ENCODE measurements around the gene SOCS3.

The SOCS3 gene

DNA sequence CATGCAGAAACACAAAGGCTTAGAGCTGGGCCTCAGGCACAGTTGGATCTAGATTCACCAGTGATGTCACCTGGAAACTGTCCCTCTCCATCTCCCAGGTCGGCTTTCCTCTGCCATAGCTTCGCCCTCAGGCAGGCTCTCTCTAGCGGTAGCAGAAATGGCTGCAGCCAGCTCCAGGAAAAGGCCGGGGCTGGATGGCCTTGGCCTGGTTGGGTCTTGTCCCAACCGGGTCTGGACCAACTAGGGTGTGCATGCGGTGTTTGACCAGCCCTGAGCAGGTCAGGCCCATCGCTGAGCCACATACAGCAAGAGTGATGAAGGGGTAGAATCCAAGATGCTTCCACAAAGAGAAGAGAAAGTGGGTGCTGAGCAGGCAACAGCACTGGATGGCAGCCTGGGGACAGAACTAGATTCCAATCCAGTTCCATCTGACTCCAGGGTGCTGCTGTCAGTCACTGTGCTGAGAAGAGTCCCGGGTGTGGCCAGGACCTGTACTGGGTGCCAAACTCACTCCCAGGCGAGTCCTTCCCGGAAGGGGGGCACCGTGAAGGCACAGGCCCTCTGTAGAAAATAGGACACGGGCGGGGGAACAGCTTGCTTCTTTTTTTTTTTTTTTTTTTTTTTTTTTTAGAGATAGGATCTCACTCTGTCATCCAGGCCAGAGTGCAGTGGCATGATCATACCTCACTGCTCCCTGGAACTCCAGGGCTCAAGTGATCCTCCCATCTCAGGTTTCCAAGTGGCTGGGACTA, 51.8 kb downstream of the SOCS3 start:
- no peak for TF ChIP-seq EZH2phosphoT487 (IDR thresholded peaks at IDR 0.05; ENCODE audit: borderline replicate concordance, low read length)
- no peak for TF ChIP-seq CTCF (IDR thresholded peaks at IDR 0.05; ENCODE audit: low read depth, low read length, poor library complexity, severe bottlenecking)
- Histone ChIP-seq H3K79me2 (ENCODE audit: control insufficient read depth, low read length) (no peaks in the 10 kb centered on the region), H3F3A (ENCODE audit: control insufficient read depth, insufficient read depth) (no peaks in the 10 kb centered on the region), H3K9me3 (ENCODE audit: control insufficient read depth, insufficient read depth, low read length) (no peaks in the 10 kb centered on the region), H3K27ac (ENCODE audit: low read depth, low read length) (no peak overlapping the region), H4K20me1 (ENCODE audit: control insufficient read depth, insufficient read depth, low read depth, low read length) (no peaks in the 10 kb centered on the region), H3K4me1 (ENCODE audit: control insufficient read depth, low read length) (no peaks in the 10 kb centered on the region), H3K27me3 (ENCODE audit: control insufficient read depth, low read length) (peaks cover 23% of the 10 kb centered on the region), H3K4me3 (ENCODE audit: low read length) (no peak overlapping the region), H3K4me2 (ENCODE audit: low read length) (no peak overlapping the region), H3K9me2 (replicated peaks; ENCODE audit: control insufficient read depth, low read length) (no peaks in the 10 kb centered on the region), H3K36me3 (ENCODE audit: control insufficient read depth, low read length) (no peaks in the 10 kb centered on the region)

- no peaks in the 10 kb centered on the region for H3K4me1 ChIP-seq (ENCODE audit: control insufficient read depth, low read length)
- H3K79me2 ChIP-seq (ENCODE audit: control insufficient read depth, low read length), result no peaks in the 10 kb centered on the region
- no peaks in the 10 kb centered on the region for H3K9me2 ChIP-seq (replicated peaks; ENCODE audit: control insufficient read depth, low read length)
- no peaks in the 10 kb centered on the region for H3F3A ChIP-seq (ENCODE audit: control insufficient read depth, insufficient read depth)
- no peaks in the 10 kb centered on the region for H4K20me1 ChIP-seq (ENCODE audit: control insufficient read depth, insufficient read depth, low read depth, low read length)
- H3K4me2 ChIP-seq (ENCODE audit: low read length), result no peak overlapping the region
- H3K27ac ChIP-seq (ENCODE audit: low read depth, low read length), result no peak overlapping the region
- TF ChIP-seq CTCF (IDR thresholded peaks at IDR 0.05; ENCODE audit: low read depth, low read length, poor library complexity, severe bottlenecking) (no peak), EZH2phosphoT487 (IDR thresholded peaks at IDR 0.05; ENCODE audit: borderline replicate concordance, low read length) (no peak)
- no peak overlapping the region for H3K4me3 ChIP-seq (ENCODE audit: low read length)
- no peaks in the 10 kb centered on the region for H3K36me3 ChIP-seq (ENCODE audit: control insufficient read depth, low read length)
- H3K9me3 ChIP-seq (ENCODE audit: control insufficient read depth, insufficient read depth, low read length), result no peaks in the 10 kb centered on the region
- peaks cover 13% of the 10 kb centered on the region for H3K27me3 ChIP-seq (ENCODE audit: control insufficient read depth, low read length)
Measured at GRCh38 chr17:78306913-78307312, 53.0 kb downstream of the SOCS3 start.

Measured in DOHH2 (cell line).